SK-N-SH (cell line): ENCODE data around the gene PLEKHA4. TPM values are rescaled to one million over a fixed set of nuclear protein-coding genes. Genes with fewer than 3 reads are reported as not detected.

Experiments used
- CTCF ChIA-PET: fragments of 300-600, 350-600 bp; formaldehyde crosslinking; extraction: SDS; loops from one replicate; lab custom pipeline; 2021; lab: Yijun Ruan, JAX
- POLR2A ChIA-PET: fragments of 350-600 bp; sonication (Branson Sonifier 250); formaldehyde crosslinking; extraction: SDS; loops from one replicate; lab custom pipeline; 2020; ENCODE audit warnings: antibody characterized with exemption, inconsistent platforms; lab: Yijun Ruan, JAX
- DNase-seq: peaks from one replicate; pipeline ENCODE4 v3.0.0; 2012
- H2AFZ ChIP-seq: fragments of 200-600 bp; sonication (generic); 2 replicates; pipeline ENCODE4 v1.8.1; 2016; ENCODE audit warnings: antibody characterized with exemption, mild to moderate bottlenecking, low read depth
- H3F3A ChIP-seq: fragments of 200-600 bp; sonication (generic); replicated peaks from 2 replicates; pipeline ENCODE3; 2016; ENCODE audit warnings: antibody characterized with exemption, mild to moderate bottlenecking; ENCODE audit not compliant: insufficient read depth
- H3K27ac ChIP-seq, 2 experiments: fragments of 200-500 bp in 1 of 2; fragments of 200-600 bp in 1 of 2; sonication (Bioruptor generic) in 1 of 2; sonication (generic), shearing (Covaris generic) in 1 of 2; 2 replicates each; pipeline versions ENCODE4 v1.5.1 to v1.6.1; 2014 to 2016; ENCODE audit warnings: low read depth in 2 of 2, inconsistent platforms in 1 of 2, low read length in 1 of 2, mild to moderate bottlenecking in 1 of 2, mixed read lengths in 1 of 2
- H3K27me3 ChIP-seq: fragments of 200-600 bp; sonication (generic), shearing (Covaris generic); 2 replicates; pipeline ENCODE4 v1.6.1; 2016; ENCODE audit warnings: mixed run types; ENCODE audit not compliant: insufficient read depth
- H3K36me3 ChIP-seq, 2 experiments: fragments of 200-500 bp in 1 of 2; fragments of 200-600 bp in 1 of 2; sonication (Bioruptor generic) in 1 of 2; sonication (generic) in 1 of 2; replicated peaks in 1 of 2; 2 replicates each; pipeline versions ENCODE3 to v1.5.1; 2014 to 2016; ENCODE audit warnings: low read length in 1 of 2, mild to moderate bottlenecking in 1 of 2; ENCODE audit not compliant: insufficient read depth in 2 of 2, control insufficient read depth in 1 of 2
- H3K4me1 ChIP-seq, 2 experiments: fragments of 200-500 bp in 1 of 2; fragments of 200-600 bp in 1 of 2; sonication (Bioruptor generic) in 1 of 2; sonication (generic), shearing (Covaris generic) in 1 of 2; 2 replicates each; pipeline versions ENCODE4 v1.5.1 to v1.6.1; 2014 to 2016; ENCODE audit warnings: low read depth in 1 of 2, low read length in 1 of 2, mixed run types in 1 of 2; ENCODE audit not compliant: insufficient read depth in 2 of 2, control insufficient read depth in 1 of 2
- H3K4me2 ChIP-seq: fragments of 200-600 bp; sonication (generic), shearing (Covaris generic); 2 replicates; pipeline ENCODE4 v1.6.1; 2017; ENCODE audit warnings: mixed run types
- H3K4me3 ChIP-seq, 2 experiments: fragments of 200-500 bp in 1 of 2; fragments of 200-600 bp in 1 of 2; sonication (Bioruptor generic) in 1 of 2; sonication (generic), shearing (Covaris generic) in 1 of 2; 2 replicates each; pipeline versions ENCODE4 v1.5.1 to v1.8.1; 2014 to 2016; ENCODE audit warnings: low read depth in 2 of 2, inconsistent platforms in 1 of 2, low read length in 1 of 2, mild to moderate bottlenecking in 1 of 2, mixed read lengths in 1 of 2, moderate library complexity in 1 of 2
- H3K79me2 ChIP-seq: fragments of 200-600 bp; sonication (generic); 2 replicates; pipeline ENCODE4 v1.8.1; 2017; ENCODE audit warnings: mild to moderate bottlenecking; ENCODE audit not compliant: insufficient read depth
- H3K9ac ChIP-seq: fragments of 200-600 bp; sonication (generic); 2 replicates; pipeline ENCODE4 v1.6.1; 2017; ENCODE audit warnings: mixed run types
- H3K9me2 ChIP-seq: fragments of 200-600 bp; sonication (generic); 2 replicates; pipeline ENCODE4 v1.6.1; 2017; ENCODE audit warnings: mixed run types
- H3K9me3 ChIP-seq: fragments of 200-600 bp; sonication (generic); 2 replicates; pipeline ENCODE4 v1.6.1; 2017; ENCODE audit warnings: mixed run types, mild to moderate bottlenecking, moderate library complexity
- H4K20me1 ChIP-seq: fragments of 200-600 bp; sonication (generic); 2 replicates; pipeline ENCODE4 v1.6.1; 2017; ENCODE audit warnings: mild to moderate bottlenecking, mixed run types; ENCODE audit not compliant: insufficient read depth
- CHD2 ChIP-seq: fragments of 150-350 bp; IDR thresholded peaks from 2 replicates; pipeline ENCODE4 v1.6.1; 2018; ENCODE audit warnings: low read length; ENCODE audit not compliant: partially characterized antibody
- EZH2phosphoT487 ChIP-seq: fragments of 200-600 bp; sonication (generic); IDR thresholded peaks from 2 replicates; pipeline ENCODE4 v1.6.1; 2017; ENCODE audit warnings: low read depth, mixed run types, mild to moderate bottlenecking, antibody characterized with exemption, moderate library complexity, borderline replicate concordance
- FOSL2 ChIP-seq: IDR thresholded peaks from 2 replicates; pipeline ENCODE4 v1.4.0; 2012; ENCODE audit warnings: low read depth, mild to moderate bottlenecking, moderate library complexity, borderline replicate concordance
- FOXM1 ChIP-seq: IDR thresholded peaks from 2 replicates; pipeline ENCODE4 v1.4.0; 2012; ENCODE audit warnings: low read depth, mild to moderate bottlenecking
- GABPA ChIP-seq: IDR thresholded peaks from 2 replicates; pipeline ENCODE4 v1.4.0; 2012; ENCODE audit warnings: low read depth, mild to moderate bottlenecking
- GATA2 ChIP-seq: sonication (generic); formaldehyde crosslinking; IDR thresholded peaks from 2 replicates; pipeline ENCODE4 v1.5.0; 2020; ENCODE audit warnings: mild to moderate bottlenecking, missing genetic modification reagents
- MEF2A ChIP-seq: IDR thresholded peaks from 2 replicates; pipeline ENCODE4 v1.4.0; 2012; ENCODE audit warnings: low read depth, borderline replicate concordance
- NFIC ChIP-seq: IDR thresholded peaks from 2 replicates; pipeline ENCODE4 v1.4.0; 2012; ENCODE audit warnings: borderline replicate concordance
- POLR2AphosphoS5 ChIP-seq: IDR thresholded peaks from 2 replicates; pipeline ENCODE4 v1.6.1; 2012; ENCODE audit warnings: low read depth, low read length
- RAD21 ChIP-seq: IDR thresholded peaks from 2 replicates; pipeline ENCODE4 v1.6.1; 2012; ENCODE audit warnings: mild to moderate bottlenecking, low read length
- REST ChIP-seq: IDR thresholded peaks from 2 replicates; pipeline ENCODE4 v1.6.1; 2012; ENCODE audit warnings: mild to moderate bottlenecking, low read depth, low read length, moderate library complexity
- RFX5 ChIP-seq: IDR thresholded peaks from 2 replicates; pipeline ENCODE4 v1.6.1; 2012; ENCODE audit warnings: mild to moderate bottlenecking, improper control_type of control experiment, low read length
- RXRA ChIP-seq: IDR thresholded peaks from 2 replicates; pipeline ENCODE4 v1.4.0; 2012; ENCODE audit warnings: low read depth, mild to moderate bottlenecking, borderline replicate concordance
- SIN3A ChIP-seq: IDR thresholded peaks from 2 replicates; pipeline ENCODE4 v1.6.1; 2012; ENCODE audit warnings: low read depth, mild to moderate bottlenecking, low read length, moderate library complexity, borderline replicate concordance
- TAF1 ChIP-seq: IDR thresholded peaks from 2 replicates; pipeline ENCODE4 v1.6.1; 2012; ENCODE audit warnings: low read depth, mild to moderate bottlenecking, low read length, moderate library complexity, borderline replicate concordance
- TCF12 ChIP-seq: IDR thresholded peaks from 2 replicates; pipeline ENCODE4 v1.4.0; 2012
- TEAD4 ChIP-seq: IDR thresholded peaks from 2 replicates; pipeline ENCODE4 v1.4.0; 2012; ENCODE audit warnings: mild to moderate bottlenecking, borderline replicate concordance; ENCODE audit not compliant: insufficient read depth
- WGBS: methylation state at CpG from one replicate; pipeline ENCODE4 v1.1.6; 2017; ENCODE audit warnings: low lambda C conversion rate; 5-methylcytosine and 5-hydroxymethylcytosine counted together
- polyA plus RNA-seq, 3 experiments: library from polyadenylated mRNA; depleted of rRNA; stranded (reverse); fragments of >200 nt; gene quantifications; 2 replicates each; pipeline ENCODE4 v1.2.3, GENCODE V29; 2012
- TF ChIP-seq, protein P1 (sequence below): fragments of 150-350 bp; IDR thresholded peaks from 2 replicates; pipeline ENCODE4 v1.6.1; 2016; ENCODE audit warnings: mild to moderate bottlenecking, low read depth, low read length
- TF ChIP-seq, protein P2 (sequence below): IDR thresholded peaks from 2 replicates; pipeline ENCODE4; 2012

PLEKHA4 gene
- polyA plus RNA-seq, 1 of the 3 experiments (the other 2 are of a cell fraction), result 5.6 TPM

GRCh38 chr19:48810151-48810550, 58.3 kb downstream of the PLEKHA4 start:
- Histone ChIP-seq H3K36me3 (no peaks in the 10 kb centered on the region), H3K4me3 (peak overlapping the region; percentile 59 to 74), H3K27ac (peak overlapping the region; percentile 18 to 51; a peak in 2 of 4 replicates), H4K20me1 (no peaks in the 10 kb centered on the region), H3F3A (peaks cover 4% of the 10 kb centered on the region), H3K9ac (peak overlapping the region; percentile 74; the same call in 1 of the 2 replicates), H3K4me1 (peaks cover 0 to 12% of the 10 kb centered on the region in 2 experiments; a peak in 2 of 4 replicates), H3K27me3 (no peaks in the 10 kb centered on the region), H3K9me2 (no peaks in the 10 kb centered on the region), H3K4me2 (peak overlapping the region; percentile 95), H3K79me2 (no peaks in the 10 kb centered on the region), H3K9me3 (no peaks in the 10 kb centered on the region), H2AFZ (peak overlapping the region; percentile 83; the same call in 1 of the 2 replicates)
- CTCF ChIA-PET, result interaction anchor here (1.0 to 6.9 kb wide), 6 partner anchors 9 to 161 kb away, joined by 3 to 59 read pairs (median 6); partner anchors contain the start of gene HSD17B14
- DNase-seq, result no peak
- no peak for TF ChIP-seq TAF1
- TF ChIP-seq FOXM1, result no peak
- no peak for TF ChIP-seq TCF12
- TF ChIP-seq, protein P1, sequence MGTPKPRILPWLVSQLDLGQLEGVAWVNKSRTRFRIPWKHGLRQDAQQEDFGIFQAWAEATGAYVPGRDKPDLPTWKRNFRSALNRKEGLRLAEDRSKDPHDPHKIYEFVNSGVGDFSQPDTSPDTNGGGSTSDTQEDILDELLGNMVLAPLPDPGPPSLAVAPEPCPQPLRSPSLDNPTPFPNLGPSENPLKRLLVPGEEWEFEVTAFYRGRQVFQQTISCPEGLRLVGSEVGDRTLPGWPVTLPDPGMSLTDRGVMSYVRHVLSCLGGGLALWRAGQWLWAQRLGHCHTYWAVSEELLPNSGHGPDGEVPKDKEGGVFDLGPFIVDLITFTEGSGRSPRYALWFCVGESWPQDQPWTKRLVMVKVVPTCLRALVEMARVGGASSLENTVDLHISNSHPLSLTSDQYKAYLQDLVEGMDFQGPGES, result no peak
- TF ChIP-seq TEAD4, result no peak
- 46% methylated on average over 7 of the region's 7 CpGs for WGBS
- POLR2A ChIA-PET, result no interaction called here

DNA sequence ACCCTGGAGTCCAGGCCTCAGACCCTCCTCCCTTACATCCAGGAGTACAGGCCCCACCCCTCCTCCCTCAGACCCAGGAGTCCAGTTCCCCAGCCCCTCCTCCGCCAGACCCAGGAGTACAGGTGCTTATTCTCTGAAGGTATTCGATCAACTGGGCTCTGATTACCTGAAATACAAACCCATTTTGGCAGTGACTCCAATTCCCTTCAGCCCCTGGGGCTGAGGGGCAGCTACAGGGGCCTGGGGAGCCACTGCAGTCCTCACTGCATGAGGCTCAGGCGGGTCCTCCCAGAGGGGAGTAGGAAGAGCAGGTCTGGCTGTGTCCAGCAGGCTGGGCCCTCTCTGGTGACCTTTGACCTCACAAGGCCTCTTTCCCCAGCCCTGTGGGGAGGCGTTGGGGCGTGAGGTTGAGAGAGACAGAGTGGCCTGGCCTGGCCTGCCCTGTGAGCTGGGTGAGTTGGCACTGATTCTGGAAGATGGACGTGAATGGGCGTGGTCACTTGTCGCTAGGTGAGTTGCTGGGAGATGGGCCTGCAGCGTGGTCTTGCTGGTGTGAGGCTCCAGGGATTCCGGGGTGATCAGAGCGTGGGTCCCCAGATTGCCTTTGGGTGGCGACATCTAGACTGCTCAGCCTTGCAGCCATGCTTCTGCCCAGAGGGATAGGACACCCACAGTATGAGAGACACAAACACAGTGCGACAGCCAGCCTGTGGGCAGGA, 60.7 kb downstream of the PLEKHA4 start:
- WGBS, result 94% methylated on average over 13 of the region's 13 CpGs
- ChIA-PET CTCF (interaction anchor here (0.8 to 6.9 kb wide), 6 partner anchors 12 to 35 kb away, joined by 3 to 59 read pairs (median 4); partner anchors contain the start of gene HSD17B14), POLR2A (no interaction called here)
- TF ChIP-seq REST (no peak), CHD2 (no peak), NFIC (no peak), GATA2 (CRISPR knock-in tag) (no peak), FOXM1 (no peak), RXRA (no peak), RFX5 (no peak), SIN3A (no peak), GABPA (no peak), FOSL2 (no peak), EZH2phosphoT487 (no peak), POLR2AphosphoS5 (no peak), MEF2A (no peak), RAD21 (no peak)
- TF ChIP-seq, protein P2, sequence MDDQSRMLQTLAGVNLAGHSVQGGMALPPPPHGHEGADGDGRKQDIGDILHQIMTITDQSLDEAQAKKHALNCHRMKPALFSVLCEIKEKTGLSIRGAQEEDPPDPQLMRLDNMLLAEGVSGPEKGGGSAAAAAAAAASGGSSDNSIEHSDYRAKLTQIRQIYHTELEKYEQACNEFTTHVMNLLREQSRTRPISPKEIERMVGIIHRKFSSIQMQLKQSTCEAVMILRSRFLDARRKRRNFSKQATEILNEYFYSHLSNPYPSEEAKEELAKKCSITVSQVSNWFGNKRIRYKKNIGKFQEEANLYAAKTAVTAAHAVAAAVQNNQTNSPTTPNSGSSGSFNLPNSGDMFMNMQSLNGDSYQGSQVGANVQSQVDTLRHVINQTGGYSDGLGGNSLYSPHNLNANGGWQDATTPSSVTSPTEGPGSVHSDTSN, result no peak
- TF ChIP-seq, protein P1, result no peak

More for the DNA sequence above, 60.7 kb downstream of the PLEKHA4 start:
- Histone ChIP-seq H3K27ac (no peak overlapping the region), H3K4me2 (no peak overlapping the region), H3K9ac (no peak overlapping the region), H3K79me2 (no peaks in the 10 kb centered on the region), H2AFZ (no peak overlapping the region), H4K20me1 (no peaks in the 10 kb centered on the region), H3K36me3 (peaks cover 0 to 2% of the 10 kb centered on the region in 2 experiments), H3K27me3 (no peaks in the 10 kb centered on the region), H3K9me2 (no peaks in the 10 kb centered on the region), H3K4me1 (peaks cover 0 to 12% of the 10 kb centered on the region in 2 experiments; a peak in 2 of 4 replicates), H3K4me3 (no peak overlapping the region), H3F3A (peaks cover 4% of the 10 kb centered on the region), H3K9me3 (no peaks in the 10 kb centered on the region)
- peak; percentile 20 for DNase-seq
